ENCODE results near the gene CHCHD6. TPM values are rescaled to one million over a fixed set of nuclear protein-coding genes. Genes with fewer than 3 reads are reported as not detected.

CHCHD6 gene
- total RNA-seq, 1 donor from 2014 or later = 17.1 TPM

DNA sequence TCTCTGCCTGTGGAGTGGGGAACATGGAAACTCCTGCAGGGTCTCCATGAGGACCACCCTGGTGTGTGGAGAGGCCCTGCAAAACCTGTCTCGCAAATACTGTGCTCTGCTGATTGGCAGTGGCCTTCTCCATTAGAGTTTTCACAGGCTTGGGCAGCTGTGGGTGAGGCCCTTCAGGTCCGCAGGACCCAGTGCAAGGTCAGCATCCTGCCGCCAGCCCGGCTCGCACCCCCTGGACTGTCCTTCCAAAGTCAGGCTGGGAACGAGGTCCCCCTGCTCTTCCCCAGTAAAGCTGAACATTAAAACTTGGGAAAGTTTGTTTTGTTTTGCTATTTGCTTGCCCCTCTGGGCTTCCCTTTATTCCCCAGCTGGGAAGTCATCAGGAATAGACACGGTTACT is 193.9 kb downstream of the CHCHD6 start:
- H3K36me3 Mint-ChIP-seq (ENCODE audit: low read depth) = no peaks in the 10 kb centered on the region
- H3K4me1 Mint-ChIP-seq (ENCODE audit: low read depth) = peaks cover 41% of the 10 kb centered on the region
- TF ChIP-seq, protein P1, sequence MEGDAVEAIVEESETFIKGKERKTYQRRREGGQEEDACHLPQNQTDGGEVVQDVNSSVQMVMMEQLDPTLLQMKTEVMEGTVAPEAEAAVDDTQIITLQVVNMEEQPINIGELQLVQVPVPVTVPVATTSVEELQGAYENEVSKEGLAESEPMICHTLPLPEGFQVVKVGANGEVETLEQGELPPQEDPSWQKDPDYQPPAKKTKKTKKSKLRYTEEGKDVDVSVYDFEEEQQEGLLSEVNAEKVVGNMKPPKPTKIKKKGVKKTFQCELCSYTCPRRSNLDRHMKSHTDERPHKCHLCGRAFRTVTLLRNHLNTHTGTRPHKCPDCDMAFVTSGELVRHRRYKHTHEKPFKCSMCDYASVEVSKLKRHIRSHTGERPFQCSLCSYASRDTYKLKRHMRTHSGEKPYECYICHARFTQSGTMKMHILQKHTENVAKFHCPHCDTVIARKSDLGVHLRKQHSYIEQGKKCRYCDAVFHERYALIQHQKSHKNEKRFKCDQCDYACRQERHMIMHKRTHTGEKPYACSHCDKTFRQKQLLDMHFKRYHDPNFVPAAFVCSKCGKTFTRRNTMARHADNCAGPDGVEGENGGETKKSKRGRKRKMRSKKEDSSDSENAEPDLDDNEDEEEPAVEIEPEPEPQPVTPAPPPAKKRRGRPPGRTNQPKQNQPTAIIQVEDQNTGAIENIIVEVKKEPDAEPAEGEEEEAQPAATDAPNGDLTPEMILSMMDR (IDR thresholded peaks at IDR 0.05) = no peak
- no peak overlapping the region for H3K27ac Mint-ChIP-seq (ENCODE audit: unreplicated experiment)
- DNase-seq (ENCODE audit: low spot score) = no peak
- no peaks in the 10 kb centered on the region for H3K9me3 Mint-ChIP-seq (ENCODE audit: low read depth)
- H3K27me3 Mint-ChIP-seq (ENCODE audit: low read depth) = no peaks in the 10 kb centered on the region
- H3K4me3 Mint-ChIP-seq (ENCODE audit: unreplicated experiment) = no peak overlapping the region

- Mint-ChIP-seq H3K36me3 (ENCODE audit: low read depth) (no peaks in the 10 kb centered on the region), H3K27me3 (ENCODE audit: low read depth) (no peaks in the 10 kb centered on the region), H3K4me1 (ENCODE audit: low read depth) (peaks cover 18% of the 10 kb centered on the region), H3K4me3 (ENCODE audit: unreplicated experiment) (no peak overlapping the region), H3K9me3 (ENCODE audit: low read depth) (no peaks in the 10 kb centered on the region), H3K27ac (ENCODE audit: unreplicated experiment) (no peak overlapping the region)
- TF ChIP-seq, protein P1 (IDR thresholded peaks at IDR 0.05) = no peak
- no peak for DNase-seq (ENCODE audit: low spot score)
Measured at GRCh38 chr3:126900859-126901540, 197.0 kb downstream of the CHCHD6 start.

DNA sequence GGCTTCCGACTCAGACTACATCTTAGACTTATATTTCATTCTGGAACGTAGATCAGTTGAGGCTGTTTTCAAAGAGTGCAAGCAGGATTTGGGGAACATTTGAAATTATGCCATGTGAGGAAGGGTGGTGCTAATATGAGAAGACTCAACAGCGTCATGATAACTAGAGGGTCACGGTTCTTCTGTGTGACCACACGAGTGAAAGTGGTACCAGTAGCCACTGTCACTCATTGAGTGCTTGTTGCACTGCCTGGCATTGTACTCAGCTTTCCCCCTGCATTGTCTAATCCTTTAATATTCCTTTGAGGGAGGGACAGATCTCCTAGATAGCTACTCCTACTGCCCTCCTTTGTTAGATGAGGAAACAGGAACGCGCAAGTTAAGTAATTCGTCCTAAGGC is 197.6 kb downstream of the CHCHD6 start:
- Mint-ChIP-seq H3K27ac (ENCODE audit: unreplicated experiment) (no peak overlapping the region), H3K4me3 (ENCODE audit: unreplicated experiment) (no peak overlapping the region), H3K9me3 (ENCODE audit: low read depth) (no peaks in the 10 kb centered on the region), H3K27me3 (ENCODE audit: low read depth) (no peaks in the 10 kb centered on the region), H3K4me1 (ENCODE audit: low read depth) (peaks cover 11% of the 10 kb centered on the region), H3K36me3 (ENCODE audit: low read depth) (no peaks in the 10 kb centered on the region)
- no peak for DNase-seq (ENCODE audit: low spot score)
- TF ChIP-seq, protein P1 (IDR thresholded peaks at IDR 0.05) = no peak

GRCh38 chr3:126903521-126903920 is 199.5 kb downstream of the CHCHD6 start:
- no peak overlapping the region for H3K27ac Mint-ChIP-seq (ENCODE audit: unreplicated experiment)

GRCh38 chr3:126907557-126907956 is 203.5 kb downstream of the CHCHD6 start:
- H3K4me3 Mint-ChIP-seq (ENCODE audit: unreplicated experiment) = no peak overlapping the region
- DNase-seq (ENCODE audit: low spot score) = no peak
- no peaks in the 10 kb centered on the region for H3K36me3 Mint-ChIP-seq (ENCODE audit: low read depth)
- no peaks in the 10 kb centered on the region for H3K9me3 Mint-ChIP-seq (ENCODE audit: low read depth)
- TF ChIP-seq, protein P1 (IDR thresholded peaks at IDR 0.05) = no peak
- peaks cover 21% of the 10 kb centered on the region for H3K4me1 Mint-ChIP-seq (ENCODE audit: low read depth)
- H3K27me3 Mint-ChIP-seq (ENCODE audit: low read depth) = no peaks in the 10 kb centered on the region
- H3K27ac Mint-ChIP-seq (ENCODE audit: unreplicated experiment) = no peak overlapping the region

More at GRCh38 chr3:126903521-126903920, 199.5 kb downstream of the CHCHD6 start:
- no peaks in the 10 kb centered on the region for H3K9me3 Mint-ChIP-seq (ENCODE audit: low read depth)
- H3K36me3 Mint-ChIP-seq (ENCODE audit: low read depth) = no peaks in the 10 kb centered on the region
- no peaks in the 10 kb centered on the region for H3K27me3 Mint-ChIP-seq (ENCODE audit: low read depth)
- H3K4me1 Mint-ChIP-seq (ENCODE audit: low read depth) = peaks cover 6% of the 10 kb centered on the region
- DNase-seq (ENCODE audit: low spot score) = no peak
- TF ChIP-seq, protein P1 (IDR thresholded peaks at IDR 0.05) = no peak
- no peak overlapping the region for H3K4me3 Mint-ChIP-seq (ENCODE audit: unreplicated experiment)

Data from chondrocyte (in vitro differentiated cells).